Measurements from ENCODE around the gene TENM4.

TENM4 gene

DNA sequence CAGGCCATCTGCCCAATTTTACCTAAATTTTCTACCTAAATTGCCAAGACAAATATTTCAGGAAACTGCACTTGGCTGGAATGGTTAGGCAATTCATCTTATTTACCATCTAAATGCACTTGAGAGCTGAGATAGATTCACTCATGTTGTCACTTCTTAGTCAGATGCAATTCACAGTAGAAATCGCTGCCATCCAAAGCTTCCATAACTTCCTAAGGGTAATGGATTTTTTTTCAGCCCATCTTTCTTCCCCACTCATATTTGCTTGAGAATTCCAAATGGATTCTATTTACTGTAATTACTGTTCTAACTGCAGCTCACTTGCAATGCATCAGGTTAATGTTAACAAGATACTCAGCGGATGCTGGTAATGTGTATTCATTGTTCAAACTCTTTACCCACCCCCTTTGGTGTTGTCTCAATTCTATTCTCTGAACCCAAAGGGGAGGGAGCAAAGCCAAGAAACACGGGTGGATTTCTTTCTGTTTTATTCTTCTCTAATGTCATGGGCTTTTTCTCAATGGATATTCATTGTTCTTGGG, 96.0 kb downstream of the TENM4 start:
- no peak for DNase-seq (ENCODE audit: low read depth in 3 of 3)

DNA sequence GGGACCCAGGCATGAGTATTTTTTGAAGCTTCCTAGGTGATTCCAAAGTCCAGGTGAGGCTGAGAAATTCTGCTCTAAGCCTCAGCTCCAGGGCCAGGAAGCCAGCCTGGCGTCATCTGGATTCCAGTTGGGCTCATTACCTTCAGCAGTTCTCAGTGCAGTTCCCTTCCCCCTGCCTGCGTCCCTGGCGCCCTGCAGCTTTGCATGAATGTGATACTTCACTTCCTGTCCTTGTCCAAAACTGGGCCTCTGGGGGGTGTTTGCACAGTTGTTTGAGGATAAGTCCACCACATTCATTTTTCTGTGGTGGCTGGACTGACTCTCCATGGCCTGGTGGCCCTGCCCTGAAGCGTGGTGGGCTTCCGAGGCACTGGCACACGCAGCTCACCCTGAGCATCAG, 98.1 kb downstream of the TENM4 start:
- no peak for DNase-seq (ENCODE audit: low read depth in 3 of 3)

DNA sequence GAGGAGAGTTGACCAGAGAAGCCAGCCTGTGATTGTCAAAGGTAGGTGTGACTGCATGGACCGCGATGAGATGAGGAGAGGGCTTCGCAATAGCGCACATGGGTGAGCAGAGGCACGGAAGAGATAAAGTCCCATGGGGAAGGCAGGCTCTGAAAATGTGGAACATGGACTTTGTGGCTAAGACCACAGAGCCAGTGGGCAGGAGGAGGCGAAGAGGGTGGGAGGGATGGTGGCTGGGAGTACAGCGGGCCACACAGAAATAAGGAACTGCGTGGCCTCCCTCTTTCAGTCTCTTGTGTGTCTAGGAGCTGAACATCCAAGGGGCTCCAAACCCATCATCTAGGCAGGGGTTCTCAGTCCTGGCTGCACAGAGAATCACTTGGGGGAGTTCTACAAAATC, 98.6 kb downstream of the TENM4 start:
- no peak for DNase-seq (ENCODE audit: low read depth in 3 of 3)

GRCh38 chr11:79340535-79340934, 100.3 kb downstream of the TENM4 start:
- DNase-seq (ENCODE audit: low read depth in 3 of 3) = no peak

GRCh38 chr11:79336797-79337517, 103.9 kb downstream of the TENM4 start:
- DNase-seq (ENCODE audit: low read depth in 3 of 3) = no peak

DNA sequence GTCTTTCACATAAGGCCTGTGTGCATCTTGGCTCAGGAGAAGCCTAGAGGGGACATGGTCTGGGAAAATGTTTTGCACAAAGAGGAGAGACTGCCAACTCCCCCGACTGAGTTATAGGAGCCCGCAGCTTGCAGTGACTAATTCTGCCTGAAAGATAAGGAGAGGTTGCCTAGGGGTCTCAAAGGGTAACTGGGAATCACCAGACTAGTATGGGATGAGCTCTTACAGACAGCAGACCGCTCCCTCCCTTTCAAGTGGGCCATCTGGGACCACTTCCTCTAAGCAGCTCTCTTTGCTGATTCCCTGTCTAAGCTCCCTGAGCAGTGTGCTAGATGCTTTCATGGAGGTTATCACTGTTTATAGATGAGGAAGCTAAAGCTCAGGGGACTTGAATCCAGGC, 105.1 kb downstream of the TENM4 start:
- DNase-seq (ENCODE audit: low read depth in 3 of 3) = no peak

DNA sequence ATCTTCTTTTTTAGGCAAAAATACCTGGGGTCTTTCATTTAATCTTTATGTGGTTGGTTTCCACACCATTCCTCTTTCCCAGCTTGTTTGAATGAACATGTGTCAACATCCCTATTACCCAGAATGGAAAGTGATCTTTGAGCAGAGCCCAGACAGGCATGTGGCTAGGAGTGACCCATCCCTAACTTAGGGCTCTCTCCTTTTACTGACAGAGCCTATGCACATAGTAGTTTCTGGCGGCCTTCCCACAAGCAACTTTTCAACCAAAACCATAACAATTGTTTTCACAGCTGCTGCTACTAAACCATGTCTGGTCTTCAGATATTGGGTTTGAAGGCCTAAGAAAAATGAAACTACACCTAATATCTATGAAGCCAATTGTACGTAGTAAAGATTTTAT, 107.5 kb downstream of the TENM4 start:
- DNase-seq (ENCODE audit: low read depth in 3 of 3) = no peak

DNA sequence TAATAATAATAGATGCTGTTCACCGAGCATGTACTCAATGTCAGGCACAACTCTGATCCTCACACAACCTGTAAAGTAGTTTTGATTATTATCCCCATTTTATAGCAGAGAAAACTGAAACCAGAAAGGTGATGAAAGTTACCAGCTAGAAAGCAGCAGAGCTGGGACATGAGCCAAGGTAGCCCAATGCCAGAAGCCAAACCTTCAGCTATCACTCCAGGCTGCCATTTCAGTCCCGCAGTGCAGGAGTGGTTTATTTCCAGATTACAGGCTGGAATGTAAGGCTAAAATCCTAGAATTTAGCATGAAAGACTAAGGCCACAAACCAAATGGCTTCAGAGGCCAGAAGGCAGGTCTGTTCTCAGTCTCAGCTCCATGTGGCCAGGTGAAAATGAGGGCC, 108.8 kb downstream of the TENM4 start:
- no peak for DNase-seq (ENCODE audit: low read depth in 3 of 3)

GRCh38 chr11:79331203-79331901, 109.5 kb downstream of the TENM4 start:
- no peak for DNase-seq (ENCODE audit: low read depth in 3 of 3)

GRCh38 chr11:79330651-79331050, 110.2 kb downstream of the TENM4 start:
- no peak for DNase-seq (ENCODE audit: low read depth in 3 of 3)

GRCh38 chr11:79329561-79329960, 111.3 kb downstream of the TENM4 start:
- DNase-seq (ENCODE audit: low read depth in 3 of 3) = no peak

GRCh38 chr11:79328402-79328801, 112.4 kb downstream of the TENM4 start:
- no peak for DNase-seq (ENCODE audit: low read depth in 3 of 3)

DNA sequence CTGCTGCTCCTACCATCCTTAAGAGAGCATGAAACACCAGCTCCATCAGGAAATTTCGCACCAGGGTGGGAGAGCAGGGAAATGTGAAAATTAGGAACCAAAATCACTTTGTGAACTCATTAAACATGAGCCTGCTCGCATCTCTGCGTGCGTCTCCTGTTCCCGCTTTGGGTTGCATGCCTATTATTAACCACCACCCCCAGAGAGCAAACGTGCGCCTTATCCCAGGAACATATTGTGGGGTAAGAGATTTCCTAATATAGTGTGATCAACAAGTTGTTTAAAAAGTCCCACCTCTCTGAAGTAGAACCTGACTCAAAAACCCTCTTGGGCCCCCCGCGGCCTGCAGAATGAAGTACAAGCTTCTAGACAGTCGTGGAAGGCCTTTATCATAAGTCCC, 115.0 kb downstream of the TENM4 start:
- DNase-seq (ENCODE audit: low read depth in 3 of 3) = no peak

GRCh38 chr11:79321263-79321662, 119.6 kb downstream of the TENM4 start:
- DNase-seq (ENCODE audit: low read depth in 3 of 3) = no peak

DNA sequence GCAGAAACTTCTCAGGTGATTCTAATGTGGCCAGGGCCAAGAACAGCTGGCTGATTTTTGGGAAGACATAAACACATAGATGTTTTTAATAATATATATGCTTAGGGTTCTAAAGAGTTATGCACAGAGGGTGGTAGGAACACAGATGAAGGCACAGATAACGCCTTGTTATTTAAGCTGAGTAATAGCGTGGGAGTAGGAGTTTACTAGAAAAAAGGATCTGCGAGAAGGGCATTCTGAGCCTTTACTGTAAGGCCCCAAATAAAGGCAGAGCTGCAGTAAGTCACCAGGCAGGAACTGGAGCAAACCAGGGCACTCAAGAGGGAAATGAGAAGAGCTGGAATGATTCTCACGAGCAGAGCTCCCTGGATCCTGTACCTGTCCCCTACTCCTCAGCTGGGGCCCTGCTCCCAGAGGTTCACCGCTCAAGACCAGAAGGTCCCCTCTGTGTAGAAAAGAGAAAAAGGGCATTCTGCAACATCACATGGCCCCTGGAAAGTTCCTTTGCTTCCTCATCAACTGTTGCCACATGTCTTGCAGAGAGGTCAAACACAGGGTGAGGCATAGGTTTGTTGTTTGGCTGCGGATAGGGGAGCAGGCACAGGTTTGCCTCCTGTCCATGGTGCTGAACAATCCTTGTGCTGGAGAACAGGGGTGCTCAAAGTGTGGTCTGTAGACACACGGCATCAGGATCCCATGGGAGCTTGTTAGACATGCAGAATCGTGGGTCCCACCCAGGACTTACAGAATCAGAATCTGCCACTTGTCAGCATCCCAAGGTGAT, 125.7 kb downstream of the TENM4 start:
- DNase-seq (ENCODE audit: low read depth in 3 of 3) = no peak

GRCh38 chr11:79313530-79313913, 127.3 kb downstream of the TENM4 start:
- no peak for DNase-seq (ENCODE audit: low read depth in 3 of 3)

DNA sequence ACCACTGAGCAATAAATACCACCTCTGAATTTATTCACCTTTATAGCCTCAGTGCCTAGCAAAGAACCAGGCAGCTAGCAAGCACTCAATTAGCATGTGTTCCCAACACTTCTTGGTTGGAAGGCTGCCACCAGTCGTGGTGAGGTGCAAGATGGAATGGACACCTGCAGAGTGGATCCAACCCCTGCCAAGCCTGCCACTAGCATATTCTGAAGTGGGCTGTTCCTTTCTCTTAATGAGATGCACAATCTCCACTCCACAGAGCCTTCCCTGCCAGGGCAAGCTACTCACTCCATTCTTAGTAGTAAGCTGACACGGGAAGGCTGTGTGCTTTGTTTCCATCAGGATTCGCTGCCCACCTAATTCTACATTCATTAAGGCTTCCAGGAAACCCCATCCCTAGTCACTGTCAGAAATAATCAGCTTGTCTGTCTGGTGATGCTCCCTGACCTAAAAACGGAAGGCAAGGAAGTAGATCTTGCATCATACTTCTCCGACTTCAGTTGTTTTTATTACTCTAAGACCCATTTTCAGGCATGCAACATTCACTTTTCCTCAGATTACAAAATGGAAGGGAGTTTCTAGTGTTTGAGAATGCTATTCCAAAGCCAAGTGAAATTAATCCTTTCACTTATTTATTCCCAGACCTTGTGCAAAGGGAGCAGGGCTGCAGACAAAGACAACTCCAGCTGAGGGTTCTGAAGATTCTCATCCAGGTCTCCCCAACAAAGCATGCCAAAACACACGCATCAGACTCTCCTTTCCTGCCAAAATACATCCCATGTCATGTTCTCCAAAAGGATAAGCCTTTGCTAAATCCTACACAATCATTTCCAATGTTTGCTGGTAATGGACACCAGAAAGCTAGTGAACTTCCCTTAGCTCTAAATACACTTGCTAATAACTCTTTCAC, 128.0 kb downstream of the TENM4 start:
- DNase-seq (ENCODE audit: low read depth in 3 of 3) = no peak

DNA sequence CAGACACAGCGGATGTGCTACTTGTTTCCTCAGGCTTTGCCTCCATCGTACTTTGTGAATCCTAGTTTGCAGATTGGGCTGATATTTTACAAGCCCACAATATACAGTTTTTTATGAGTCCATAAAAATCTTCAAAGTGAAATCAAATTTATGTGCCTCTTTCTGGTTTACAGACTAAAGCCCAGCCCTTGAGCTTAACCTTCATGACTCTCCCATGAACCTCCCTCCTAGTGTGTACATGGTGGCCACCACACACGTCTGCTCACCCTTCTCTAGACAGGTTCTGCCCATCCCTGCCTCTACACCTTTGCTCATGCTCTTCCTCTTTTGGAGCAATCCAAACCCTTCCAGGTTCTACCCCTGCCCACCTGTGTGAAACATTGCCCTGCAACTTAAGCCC, 129.4 kb downstream of the TENM4 start:
- DNase-seq (ENCODE audit: low read depth in 3 of 3) = no peak

GRCh38 chr11:79309407-79309806, 131.4 kb downstream of the TENM4 start:
- no peak for DNase-seq (ENCODE audit: low read depth in 3 of 3)

DNA sequence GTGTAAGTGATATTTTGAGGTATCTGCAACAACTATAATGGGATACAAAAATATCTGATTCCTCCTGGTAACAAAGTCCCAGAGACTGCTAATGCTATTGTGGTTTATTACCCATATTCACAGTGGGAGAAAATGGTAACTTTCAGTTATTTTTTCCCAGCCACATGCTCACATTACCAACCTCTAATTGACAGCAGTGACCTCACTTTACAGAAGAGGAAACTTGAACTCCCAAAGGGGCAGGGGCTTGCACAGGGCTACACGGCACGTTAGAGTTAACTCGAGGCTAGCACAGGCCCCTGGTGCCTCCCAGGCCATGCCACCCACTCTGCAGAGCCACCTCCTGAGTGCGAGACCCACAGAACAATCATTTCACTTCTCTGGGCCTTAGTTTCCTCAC, 132.4 kb downstream of the TENM4 start:
- no peak for DNase-seq (ENCODE audit: low read depth in 3 of 3)

GRCh38 chr11:79304599-79305212, 136.1 kb downstream of the TENM4 start:
- no peak for DNase-seq (ENCODE audit: low read depth in 3 of 3)

All from stimulated activated CD4-positive, alpha-beta T cell treated with anti-CD3 and anti-CD28 coated beads, TNF-alpha, amount 100 ng/mL, for 48 hours (primary cell).